Activated CD8-positive, alpha-beta T cell treated with anti-CD3 and anti-CD28 coated beads for 36 hours (primary cell): ENCODE data around the gene IL10RA. TPM values are rescaled to one million over a fixed set of nuclear protein-coding genes. Genes with fewer than 3 reads are reported as not detected.

Source experiments
- ATAC-seq: fragments of 200-7000 bp; cut with Tn5 transposase; one replicate; pipeline ENCODE4 v1.10.0; 2021; ENCODE audit warnings: mild to moderate bottlenecking, moderate library complexity
- CTCF ChIA-PET: fragments of 350-600 bp; sonication (Branson Sonifier 250); formaldehyde crosslinking; loops from one replicate; lab custom pipeline; 2021; ENCODE audit warnings: antibody characterized with exemption; lab: Charles Lee
- POLR2A ChIA-PET: fragments of 350-600 bp; sonication (Branson Sonifier 250); formaldehyde crosslinking; loops from one replicate; lab custom pipeline; 2021; ENCODE audit warnings: antibody characterized with exemption; lab: Charles Lee
- DNase-seq: peaks from one replicate; pipeline ENCODE4 v3.0.0-alpha.2; 2020
- H3K27ac Mint-ChIP-seq: one replicate; pipeline ENCODE4 v1.8.0; 2021; ENCODE audit warnings: mild to moderate bottlenecking, mixed read lengths
- H3K27me3 Mint-ChIP-seq: one replicate; pipeline ENCODE4 v1.8.0; 2021; ENCODE audit warnings: mixed read lengths
- H3K36me3 Mint-ChIP-seq: one replicate; pipeline ENCODE4 v1.8.0; 2021; ENCODE audit warnings: low read depth, mixed read lengths
- H3K4me1 Mint-ChIP-seq: one replicate; pipeline ENCODE4 v1.8.0; 2021; ENCODE audit warnings: low read depth, mixed read lengths
- H3K4me3 Mint-ChIP-seq: one replicate; pipeline ENCODE4 v1.8.0; 2021; ENCODE audit warnings: mild to moderate bottlenecking, moderate library complexity, mixed read lengths
- H3K9me3 Mint-ChIP-seq: one replicate; pipeline ENCODE4 v1.8.0; 2021; ENCODE audit warnings: mixed read lengths
- CTCF ChIP-seq: fragments of 200-600 bp; IDR thresholded peaks from one replicate; pipeline ENCODE4 v1.8.0; 2022; ENCODE audit warnings: antibody characterized with exemption, mild to moderate bottlenecking
- intact Hi-C: fragments of 100-400 bp; cut with micrococcal nuclease; formaldehyde crosslinking; loops from one replicate; pipeline ENCODE4 v1.10.0; 2022
- total RNA-seq, 2 experiments: library from RNA; stranded (reverse); gene quantifications; one replicate each; pipeline ENCODE4 v1.2.3, GENCODE V29; 2021

The IL10RA gene
- total RNA-seq, 2 experiments from 2014 or later = 73.3 to 80.9 TPM

GRCh38 chr11:118017631-118018315 lies 31.6 kb downstream of the IL10RA start:
- Mint-ChIP-seq H3K27me3 (no peaks in the 10 kb centered on the region), H3K36me3 (peaks cover 34% of the 10 kb centered on the region), H3K9me3 (peaks cover 43% of the 10 kb centered on the region), H3K4me3 (no peak overlapping the region), H3K4me1 (peaks cover 48% of the 10 kb centered on the region), H3K27ac (no peak overlapping the region)
- ATAC-seq (no peak), DNase-seq (no peak)
- ChIA-PET POLR2A (interaction anchor here (3.9 kb wide), 1 partner anchor 16 kb away, joined by 38 read pairs; no protein-coding TSS in a partner anchor), CTCF (no interaction called here)
- no peak for TF ChIP-seq CTCF
- intact Hi-C loops = no loop called here

- Mint-ChIP-seq H3K4me1 (peaks cover 42% of the 10 kb centered on the region), H3K4me3 (no peak overlapping the region), H3K27ac (no peak overlapping the region), H3K27me3 (no peaks in the 10 kb centered on the region), H3K36me3 (peaks cover 31% of the 10 kb centered on the region), H3K9me3 (peaks cover 43% of the 10 kb centered on the region)
- ChIA-PET POLR2A (interaction anchor here (3.9 kb wide), 1 partner anchor 16 kb away, joined by 38 read pairs; no protein-coding TSS in a partner anchor), CTCF (interaction anchor here (3.9 kb wide), 1 partner anchor 12 kb away, joined by 23 read pairs; no protein-coding TSS in a partner anchor)
- intact Hi-C loops = no loop called here
- ATAC-seq (no peak), DNase-seq (no peak)
- TF ChIP-seq CTCF = no peak
Measured at GRCh38 chr11:118018401-118018800, 32.2 kb downstream of the IL10RA start.

GRCh38 chr11:118021146-118021545 lies 35.0 kb downstream of the IL10RA start:
- H3K36me3 Mint-ChIP-seq = peaks cover 22% of the 10 kb centered on the region
- ATAC-seq = no peak
- CTCF ChIA-PET = interaction anchor here (0.8 to 3.9 kb wide), 6 partner anchors 9 to 214 kb away, joined by 3 to 23 read pairs (median 5); no protein-coding TSS in a partner anchor
- H3K9me3 Mint-ChIP-seq = peaks cover 41% of the 10 kb centered on the region
- intact Hi-C loops = no loop called here
- H3K4me3 Mint-ChIP-seq = no peak overlapping the region
- H3K27ac Mint-ChIP-seq = no peak overlapping the region
- TF ChIP-seq CTCF = no peak
- peaks cover 23% of the 10 kb centered on the region for H3K4me1 Mint-ChIP-seq
- POLR2A ChIA-PET = interaction anchor here (0.7 to 1.4 kb wide), 3 partner anchors 10 to 20 kb away, joined by 3 to 5 read pairs (median 4); no protein-coding TSS in a partner anchor
- no peaks in the 10 kb centered on the region for H3K27me3 Mint-ChIP-seq
- no peak for DNase-seq

- intact Hi-C loops = no loop called here
- ATAC-seq (no peak), DNase-seq (no peak)
- Mint-ChIP-seq H3K4me3 (no peak overlapping the region), H3K27me3 (no peaks in the 10 kb centered on the region), H3K9me3 (peaks cover 4% of the 10 kb centered on the region), H3K4me1 (peaks cover 26% of the 10 kb centered on the region), H3K27ac (no peak overlapping the region), H3K36me3 (no peaks in the 10 kb centered on the region)
- ChIA-PET POLR2A (interaction anchor here (0.7 kb wide), 1 partner anchor 12 kb away, joined by 3 read pairs; no protein-coding TSS in a partner anchor), CTCF (interaction anchor here (1.0 to 1.1 kb wide), 3 partner anchors 12 to 77 kb away, joined by 3 to 6 read pairs (median 3); no protein-coding TSS in a partner anchor)
- no peak for TF ChIP-seq CTCF
Measured at GRCh38 chr11:118027694-118028093, 41.5 kb downstream of the IL10RA start.

- ATAC-seq (no peak), DNase-seq (no peak)
- intact Hi-C loops = no loop called here
- Mint-ChIP-seq H3K27ac (no peak overlapping the region), H3K4me1 (peaks cover 34% of the 10 kb centered on the region), H3K36me3 (no peaks in the 10 kb centered on the region), H3K9me3 (peaks cover 4% of the 10 kb centered on the region), H3K4me3 (no peak overlapping the region), H3K27me3 (no peaks in the 10 kb centered on the region)
- TF ChIP-seq CTCF = no peak
- ChIA-PET POLR2A (interaction anchor here (1.1 kb wide), 1 partner anchor 12 kb away, joined by 4 read pairs; no protein-coding TSS in a partner anchor), CTCF (interaction anchor here (0.7 to 3.0 kb wide), 6 partner anchors 8 to 184 kb away, joined by 3 to 23 read pairs (median 3); no protein-coding TSS in a partner anchor)
Measured at GRCh38 chr11:118028626-118029025, 42.4 kb downstream of the IL10RA start.
